Spleen (tissue), 7 donors: ENCODE measurements around the gene IFI16.

ENCODE experiments used
- POLR2A ChIP-seq, 3 donors: fragments of 450-650 bp; IDR thresholded peaks; one replicate each; pipeline ENCODE4 v1.5.1; 2017; ENCODE audit warnings: antibody characterized with exemption in 3 of 3, mild to moderate bottlenecking in 1 of 3
- TF ChIP-seq, protein P1 (sequence below), 11 experiments: fragments of 200-600 bp in 7 of 11; fragments of 450-650 bp in 4 of 11; sonication (generic) in 4 of 11; IDR thresholded peaks in 8 of 11; conservative IDR thresholded peaks in 3 of 11; 1 replicate in 7 of 11; 2 replicates in 4 of 11; pipeline versions ENCODE4 v1.4.0 to v1.8.0; 2016 to 2021; ENCODE audit warnings: antibody characterized with exemption in 11 of 11, inconsistent platforms in 4 of 11, mild to moderate bottlenecking in 1 of 11
- donor health status: DM: no; HTN: no; CAD: no; lungs with moderate emphysema.
- donor health status: DM: no; HTN: no; CAD: no.
- donor health status: DM: no; HTN: no; CAD: no.

DNA sequence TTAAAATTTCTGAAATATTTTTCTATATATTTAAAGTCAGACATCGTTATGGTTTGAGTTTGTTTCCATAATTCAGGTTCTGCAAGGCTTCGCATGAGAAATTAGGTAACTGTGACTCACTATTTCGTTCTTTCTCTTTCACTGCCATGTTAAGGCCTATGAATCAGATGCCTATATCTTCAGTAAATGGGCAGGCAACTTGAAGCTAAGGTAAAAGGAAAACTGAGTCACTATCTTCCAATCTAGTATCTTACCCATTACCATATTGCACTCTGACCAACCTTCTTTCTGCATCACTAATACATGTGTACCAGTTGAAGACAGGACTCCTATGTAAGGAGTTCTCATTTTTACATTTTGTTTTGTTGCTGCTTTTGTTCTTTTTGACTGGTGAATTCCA, 40.5 kb upstream of the IFI16 start:
- TF ChIP-seq, protein P1, sequence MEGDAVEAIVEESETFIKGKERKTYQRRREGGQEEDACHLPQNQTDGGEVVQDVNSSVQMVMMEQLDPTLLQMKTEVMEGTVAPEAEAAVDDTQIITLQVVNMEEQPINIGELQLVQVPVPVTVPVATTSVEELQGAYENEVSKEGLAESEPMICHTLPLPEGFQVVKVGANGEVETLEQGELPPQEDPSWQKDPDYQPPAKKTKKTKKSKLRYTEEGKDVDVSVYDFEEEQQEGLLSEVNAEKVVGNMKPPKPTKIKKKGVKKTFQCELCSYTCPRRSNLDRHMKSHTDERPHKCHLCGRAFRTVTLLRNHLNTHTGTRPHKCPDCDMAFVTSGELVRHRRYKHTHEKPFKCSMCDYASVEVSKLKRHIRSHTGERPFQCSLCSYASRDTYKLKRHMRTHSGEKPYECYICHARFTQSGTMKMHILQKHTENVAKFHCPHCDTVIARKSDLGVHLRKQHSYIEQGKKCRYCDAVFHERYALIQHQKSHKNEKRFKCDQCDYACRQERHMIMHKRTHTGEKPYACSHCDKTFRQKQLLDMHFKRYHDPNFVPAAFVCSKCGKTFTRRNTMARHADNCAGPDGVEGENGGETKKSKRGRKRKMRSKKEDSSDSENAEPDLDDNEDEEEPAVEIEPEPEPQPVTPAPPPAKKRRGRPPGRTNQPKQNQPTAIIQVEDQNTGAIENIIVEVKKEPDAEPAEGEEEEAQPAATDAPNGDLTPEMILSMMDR (IDR thresholded peaks at IDR 0.05 in 8 of 11, conservative IDR thresholded peaks at IDR 0.05 in 3 of 11): no peak
- TF ChIP-seq POLR2A (IDR thresholded peaks at IDR 0.05): no peak
